Vagina (tissue), 2 donors: ENCODE results near the gene GLMN.

Experiments used
- POLR2A ChIP-seq, 2 donors: fragments of 450-650 bp; IDR thresholded peaks; one replicate each; pipeline ENCODE4 v1.6.1; 2017; ENCODE audit warnings: antibody characterized with exemption in 2 of 2, mild to moderate bottlenecking in 2 of 2, moderate library complexity in 2 of 2
- POLR2AphosphoS5 ChIP-seq, 2 donors: sonication (generic); formaldehyde crosslinking; IDR thresholded peaks; one replicate each; pipeline ENCODE4 v1.9.0; 2017; ENCODE audit warnings: antibody characterized with exemption in 2 of 2, mild to moderate bottlenecking in 2 of 2, low read depth in 1 of 2; ENCODE audit not compliant: insufficient read depth in 1 of 2
- TF ChIP-seq, protein P1 (sequence below), 3 experiments: fragments of 450-650 bp in 2 of 3; fragments of 200-600 bp in 1 of 3; sonication (generic) in 1 of 3; IDR thresholded peaks; one replicate each; pipeline ENCODE4 v1.5.1; 2017 to 2019; ENCODE audit warnings: antibody characterized with exemption in 3 of 3, mild to moderate bottlenecking in 2 of 3, moderate library complexity in 2 of 3

- TF ChIP-seq, protein P1, sequence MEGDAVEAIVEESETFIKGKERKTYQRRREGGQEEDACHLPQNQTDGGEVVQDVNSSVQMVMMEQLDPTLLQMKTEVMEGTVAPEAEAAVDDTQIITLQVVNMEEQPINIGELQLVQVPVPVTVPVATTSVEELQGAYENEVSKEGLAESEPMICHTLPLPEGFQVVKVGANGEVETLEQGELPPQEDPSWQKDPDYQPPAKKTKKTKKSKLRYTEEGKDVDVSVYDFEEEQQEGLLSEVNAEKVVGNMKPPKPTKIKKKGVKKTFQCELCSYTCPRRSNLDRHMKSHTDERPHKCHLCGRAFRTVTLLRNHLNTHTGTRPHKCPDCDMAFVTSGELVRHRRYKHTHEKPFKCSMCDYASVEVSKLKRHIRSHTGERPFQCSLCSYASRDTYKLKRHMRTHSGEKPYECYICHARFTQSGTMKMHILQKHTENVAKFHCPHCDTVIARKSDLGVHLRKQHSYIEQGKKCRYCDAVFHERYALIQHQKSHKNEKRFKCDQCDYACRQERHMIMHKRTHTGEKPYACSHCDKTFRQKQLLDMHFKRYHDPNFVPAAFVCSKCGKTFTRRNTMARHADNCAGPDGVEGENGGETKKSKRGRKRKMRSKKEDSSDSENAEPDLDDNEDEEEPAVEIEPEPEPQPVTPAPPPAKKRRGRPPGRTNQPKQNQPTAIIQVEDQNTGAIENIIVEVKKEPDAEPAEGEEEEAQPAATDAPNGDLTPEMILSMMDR (IDR thresholded peaks at IDR 0.05) = no peak
- TF ChIP-seq POLR2A (IDR thresholded peaks at IDR 0.05) (no peak), POLR2AphosphoS5 (IDR thresholded peaks at IDR 0.05; ENCODE audit: insufficient read depth in 1 of 2, low read depth in 1 of 2) (no peak)
These were observed 2.2 kb upstream of the GLMN start for GRCh38 chr1:92301021-92301420.
